Endothelial cell (in vitro differentiated cells): Measurements from ENCODE around the gene ERP27. TPM values are rescaled to one million over a fixed set of nuclear protein-coding genes. Genes with fewer than 3 reads are reported as not detected.

Experiments
- DNase-seq: peaks from one replicate; pipeline ENCODE4 v3.0.0; 2021; ENCODE audit warnings: low spot score
- H3K27ac Mint-ChIP-seq: one replicate; pipeline ENCODE4 v1.8.0; 2021; ENCODE audit warnings: mixed read lengths, inconsistent platforms; ENCODE audit not compliant: unreplicated experiment
- H3K27me3 Mint-ChIP-seq: one replicate; pipeline ENCODE4 v1.8.0; 2021; ENCODE audit warnings: mild to moderate bottlenecking, moderate library complexity, mixed read lengths, inconsistent platforms; ENCODE audit not compliant: unreplicated experiment
- H3K36me3 Mint-ChIP-seq: one replicate; pipeline ENCODE4 v1.8.0; 2021; ENCODE audit warnings: mild to moderate bottlenecking, low read depth, mixed read lengths, inconsistent platforms; ENCODE audit not compliant: unreplicated experiment
- H3K4me1 Mint-ChIP-seq: one replicate; pipeline ENCODE4 v1.8.0; 2021; ENCODE audit warnings: mild to moderate bottlenecking, mixed read lengths, inconsistent platforms; ENCODE audit not compliant: unreplicated experiment
- H3K4me3 Mint-ChIP-seq: one replicate; pipeline ENCODE4 v1.8.0; 2021; ENCODE audit warnings: mild to moderate bottlenecking, mixed read lengths, inconsistent platforms; ENCODE audit not compliant: unreplicated experiment
- H3K9me3 Mint-ChIP-seq: one replicate; pipeline ENCODE4 v1.8.0; 2021; ENCODE audit warnings: mixed read lengths, inconsistent platforms; ENCODE audit not compliant: unreplicated experiment
- total RNA-seq: library from RNA; stranded (reverse); fragmentation: NEBNext Ultra II Directional; extraction: Animal tissue kit (Norgen Biotek cat#: 25700); gene quantifications from one replicate; pipeline ENCODE4 v1.2.1, GENCODE V29; 2021; ENCODE audit not compliant: unreplicated experiment
- TF ChIP-seq, protein P1 (sequence below): fragments of 200-600 bp; sonication (generic); IDR thresholded peaks from one replicate; pipeline ENCODE4 v1.5.0; 2021; ENCODE audit warnings: antibody characterized with exemption; ENCODE audit not compliant: unreplicated experiment

Gene ERP27
- total RNA-seq, 1 donor from 2014 or later: 0.46 TPM

DNA sequence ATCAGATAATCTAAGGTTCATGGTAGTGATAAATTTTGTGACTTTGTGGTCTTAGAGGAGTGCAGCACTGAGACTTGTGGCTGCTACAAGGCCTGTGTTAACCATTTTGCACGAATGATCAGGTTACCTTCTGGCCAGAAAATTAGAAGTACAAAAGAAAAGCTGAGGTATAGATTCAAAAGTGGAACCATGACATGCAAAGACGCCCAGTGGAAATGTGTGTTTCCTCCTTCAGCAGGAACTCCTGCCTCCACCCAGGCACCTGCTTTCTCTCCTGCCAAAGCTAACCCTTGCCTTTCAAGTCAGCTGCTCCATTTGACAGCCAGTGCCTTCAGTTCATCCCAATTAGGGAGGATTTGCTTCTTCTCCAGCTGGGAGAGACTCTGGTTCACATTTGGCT is 44.7 kb upstream of the ERP27 start:
- TF ChIP-seq, protein P1, sequence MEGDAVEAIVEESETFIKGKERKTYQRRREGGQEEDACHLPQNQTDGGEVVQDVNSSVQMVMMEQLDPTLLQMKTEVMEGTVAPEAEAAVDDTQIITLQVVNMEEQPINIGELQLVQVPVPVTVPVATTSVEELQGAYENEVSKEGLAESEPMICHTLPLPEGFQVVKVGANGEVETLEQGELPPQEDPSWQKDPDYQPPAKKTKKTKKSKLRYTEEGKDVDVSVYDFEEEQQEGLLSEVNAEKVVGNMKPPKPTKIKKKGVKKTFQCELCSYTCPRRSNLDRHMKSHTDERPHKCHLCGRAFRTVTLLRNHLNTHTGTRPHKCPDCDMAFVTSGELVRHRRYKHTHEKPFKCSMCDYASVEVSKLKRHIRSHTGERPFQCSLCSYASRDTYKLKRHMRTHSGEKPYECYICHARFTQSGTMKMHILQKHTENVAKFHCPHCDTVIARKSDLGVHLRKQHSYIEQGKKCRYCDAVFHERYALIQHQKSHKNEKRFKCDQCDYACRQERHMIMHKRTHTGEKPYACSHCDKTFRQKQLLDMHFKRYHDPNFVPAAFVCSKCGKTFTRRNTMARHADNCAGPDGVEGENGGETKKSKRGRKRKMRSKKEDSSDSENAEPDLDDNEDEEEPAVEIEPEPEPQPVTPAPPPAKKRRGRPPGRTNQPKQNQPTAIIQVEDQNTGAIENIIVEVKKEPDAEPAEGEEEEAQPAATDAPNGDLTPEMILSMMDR: no peak
- Mint-ChIP-seq H3K27me3 (no peaks in the 10 kb centered on the region), H3K9me3 (no peaks in the 10 kb centered on the region), H3K4me1 (peaks cover 6% of the 10 kb centered on the region), H3K27ac (no peak overlapping the region), H3K4me3 (no peak overlapping the region), H3K36me3 (no peaks in the 10 kb centered on the region)
- DNase-seq: no peak

DNA sequence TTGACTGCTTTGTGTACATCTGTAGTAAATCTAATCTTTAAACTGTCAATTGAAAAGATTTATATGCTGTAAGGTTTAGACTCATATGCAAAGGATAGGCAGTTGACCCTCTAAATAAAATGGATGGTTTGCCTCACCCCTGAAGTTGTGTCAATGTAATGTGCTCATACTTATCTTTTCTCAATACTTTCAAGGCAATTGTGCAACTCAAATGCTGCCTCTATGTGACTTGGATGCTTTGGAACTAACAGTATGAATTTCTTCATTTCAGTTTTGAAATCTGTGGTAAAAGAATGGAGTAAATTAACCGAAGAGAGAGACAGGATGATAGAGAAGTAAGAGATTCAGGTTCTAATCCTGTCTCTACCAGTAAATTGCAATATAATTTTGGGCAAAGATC is 44.2 kb upstream of the ERP27 start:
- Mint-ChIP-seq H3K27me3 (no peaks in the 10 kb centered on the region), H3K36me3 (no peaks in the 10 kb centered on the region), H3K4me1 (peaks cover 6% of the 10 kb centered on the region), H3K4me3 (no peak overlapping the region), H3K9me3 (no peaks in the 10 kb centered on the region), H3K27ac (no peak overlapping the region)
- no peak for DNase-seq
- TF ChIP-seq, protein P1: no peak

DNA sequence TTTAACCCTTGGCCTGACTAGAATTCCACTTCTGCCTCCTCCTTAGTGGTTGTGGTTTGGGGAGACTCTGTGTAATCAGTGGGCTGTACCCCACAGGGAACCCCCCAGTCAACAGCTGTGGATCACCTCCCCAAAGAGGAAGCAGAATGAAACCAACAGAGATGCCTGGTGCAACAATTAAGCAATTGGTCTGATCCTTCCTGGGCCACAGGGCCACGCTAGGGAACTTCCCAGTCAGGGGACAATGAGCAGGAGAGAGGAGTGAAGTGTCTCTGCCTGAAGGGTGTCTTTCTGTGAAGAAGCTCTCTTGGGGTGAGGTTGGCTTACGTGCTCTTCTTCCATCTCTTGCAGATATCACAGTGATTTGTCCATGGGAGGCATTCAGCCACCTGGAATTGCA is 42.7 kb upstream of the ERP27 start:
- Mint-ChIP-seq H3K27me3 (no peaks in the 10 kb centered on the region), H3K9me3 (no peaks in the 10 kb centered on the region), H3K36me3 (no peaks in the 10 kb centered on the region), H3K4me1 (peaks cover 6% of the 10 kb centered on the region), H3K4me3 (no peak overlapping the region), H3K27ac (no peak overlapping the region)
- no peak for DNase-seq
- TF ChIP-seq, protein P1: no peak

DNA sequence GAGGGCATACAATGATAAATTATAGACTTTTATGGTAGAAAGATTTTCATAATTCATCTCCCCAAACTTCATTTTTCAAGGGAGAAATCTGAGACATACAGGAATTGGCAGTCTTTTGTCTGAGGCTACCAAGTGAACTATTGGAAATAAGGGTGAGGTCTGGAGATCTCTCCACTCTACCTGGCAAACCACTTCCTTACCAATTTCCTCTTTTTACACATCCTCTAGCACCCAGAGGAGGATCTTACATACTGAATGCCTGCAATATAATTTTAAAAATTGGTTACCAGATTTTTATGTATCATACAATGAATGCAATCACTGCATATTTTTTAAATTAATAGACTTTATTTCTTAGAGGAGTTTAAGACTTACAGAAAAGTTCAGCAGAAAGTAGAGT is 41.1 kb upstream of the ERP27 start:
- TF ChIP-seq, protein P1: no peak
- no peak overlapping the region for H3K4me3 Mint-ChIP-seq

DNA sequence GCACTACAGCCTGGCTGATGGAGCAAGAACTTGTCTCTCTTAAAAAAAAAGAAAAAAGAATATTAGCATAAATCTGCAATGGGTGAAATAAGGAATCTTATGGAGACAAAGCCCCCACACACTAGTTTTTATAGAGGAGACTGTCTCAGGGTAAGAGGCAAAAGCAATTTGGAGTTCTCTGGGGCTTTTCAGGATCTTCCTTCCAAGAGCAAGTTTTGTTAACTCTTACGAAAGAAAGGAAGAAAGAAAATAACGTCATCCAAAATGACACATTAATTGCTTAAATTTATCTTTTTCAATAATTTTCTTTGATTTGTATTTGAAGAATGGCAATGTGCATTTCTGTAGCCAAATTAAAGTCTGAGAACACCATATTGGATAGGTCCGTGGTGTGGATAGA is 38.3 kb upstream of the ERP27 start:
- DNase-seq: no peak
- H3K4me3 Mint-ChIP-seq: no peak overlapping the region
- H3K27me3 Mint-ChIP-seq: peaks cover 1% of the 10 kb centered on the region
- H3K9me3 Mint-ChIP-seq: no peaks in the 10 kb centered on the region
- H3K36me3 Mint-ChIP-seq: no peaks in the 10 kb centered on the region
- H3K27ac Mint-ChIP-seq: no peak overlapping the region
- peaks cover 20% of the 10 kb centered on the region for H3K4me1 Mint-ChIP-seq
- TF ChIP-seq, protein P1: no peak

More for the DNA sequence above, 41.1 kb upstream of the ERP27 start:
- H3K9me3 Mint-ChIP-seq: no peaks in the 10 kb centered on the region
- no peak for DNase-seq
- no peaks in the 10 kb centered on the region for H3K36me3 Mint-ChIP-seq
- H3K27me3 Mint-ChIP-seq: no peaks in the 10 kb centered on the region
- H3K4me1 Mint-ChIP-seq: peaks cover 6% of the 10 kb centered on the region
- no peak overlapping the region for H3K27ac Mint-ChIP-seq
